Smooth muscle cell (in vitro differentiated cells): ENCODE results near the gene POLR1C. TPM values are rescaled to one million over a fixed set of nuclear protein-coding genes. Genes with fewer than 3 reads are reported as not detected.
"Not testable (repeated sequence)": the region's sequence is repeated elsewhere in the genome, so short reads cannot be mapped to it uniquely, and the experiment has no call there.

Experiments used
- DNase-seq: peaks from one replicate; lab custom pipeline; 2025; ENCODE audit not compliant: unreplicated experiment; lab: John Stamatoyannopoulos, UW
- H2AFZ ChIP-seq: fragments of 200-600 bp; sonication (generic); 2 replicates; pipeline ENCODE4 v1.6.0; 2016; ENCODE audit warnings: antibody characterized with exemption, low read depth, mild to moderate bottlenecking
- H3F3A ChIP-seq: fragments of 200-600 bp; sonication (generic); 2 replicates; pipeline ENCODE4 v1.6.0; 2017; ENCODE audit warnings: antibody characterized with exemption, low read depth
- H3K27ac ChIP-seq: fragments of 200-600 bp; sonication (generic); 2 replicates; pipeline ENCODE4 v1.5.1; 2016; ENCODE audit warnings: low read depth, mild to moderate bottlenecking
- H3K27me3 ChIP-seq: fragments of 200-600 bp; sonication (generic); 2 replicates; pipeline ENCODE4 v1.6.1; 2016; ENCODE audit warnings: low read depth, mild to moderate bottlenecking
- H3K36me3 ChIP-seq: fragments of 200-600 bp; sonication (generic); 2 replicates; pipeline ENCODE4 v1.5.1; 2016; ENCODE audit warnings: low read depth
- H3K4me1 ChIP-seq: fragments of 200-600 bp; sonication (generic); 2 replicates; pipeline ENCODE4 v1.5.1; 2016; ENCODE audit warnings: low read depth
- H3K4me2 ChIP-seq: fragments of 200-600 bp; sonication (generic); 2 replicates; pipeline ENCODE4 v1.6.0; 2016; ENCODE audit warnings: mild to moderate bottlenecking
- H3K4me3 ChIP-seq: fragments of 200-600 bp; sonication (generic); 2 replicates; pipeline ENCODE4 v1.5.1; 2016; ENCODE audit warnings: mild to moderate bottlenecking
- H3K79me2 ChIP-seq: fragments of 200-600 bp; sonication (generic); 2 replicates; pipeline ENCODE4 v1.6.0; 2016; ENCODE audit warnings: low read depth, mild to moderate bottlenecking
- H3K9ac ChIP-seq: fragments of 200-600 bp; sonication (generic); 2 replicates; pipeline ENCODE4 v1.6.0; 2016; ENCODE audit warnings: low read depth
- H3K9me3 ChIP-seq: fragments of 200-600 bp; sonication (generic); replicated peaks from 2 replicates; pipeline ENCODE4 v1.5.1; 2016; ENCODE audit warnings: low read depth
- H4K20me1 ChIP-seq: fragments of 200-600 bp; sonication (generic); 2 replicates; pipeline ENCODE4 v1.6.0; 2016; ENCODE audit warnings: low read depth
- CTCF ChIP-seq: fragments of 200-600 bp; sonication (generic); IDR thresholded peaks from 2 replicates; pipeline ENCODE4 v1.5.1; 2017; ENCODE audit warnings: borderline replicate concordance, mild to moderate bottlenecking, antibody characterized with exemption; ENCODE audit not compliant: insufficient read depth, poor library complexity, severe bottlenecking
- WGBS: methylation state at CpG from one replicate; pipeline ENCODE4 v1.1.7; 2016; ENCODE audit warnings: low lambda C conversion rate; 5-methylcytosine and 5-hydroxymethylcytosine counted together
- polyA plus RNA-seq: library from polyadenylated mRNA; unstranded; fragments of >200 nt; fragmentation: Nextera tagmentation; extraction: Ambion mirVana; gene quantifications from 2 replicates; pipeline ENCODE4 v1.2.1, GENCODE V29; 2016
- total RNA-seq: library from RNA; depleted of rRNA; stranded (reverse); fragments of >200 nt; gene quantifications from 2 replicates; pipeline ENCODE4 v1.2.3, GENCODE V29; 2014

The POLR1C gene
- total and polyA plus RNA-seq, 2 experiments from 2014 or later: 21.0 to 27.0 TPM

- Histone ChIP-seq H3F3A (no peaks in the 10 kb centered on the region), H3K36me3 (peaks cover 13% of the 10 kb centered on the region), H3K4me1 (no peaks in the 10 kb centered on the region), H3K9me3 (no peaks in the 10 kb centered on the region), H3K27me3 (no peaks in the 10 kb centered on the region), H4K20me1 (no peaks in the 10 kb centered on the region), H3K4me3 (no peak overlapping the region), H3K27ac (no peak overlapping the region), H3K4me2 (no peak overlapping the region), H3K79me2 (no peaks in the 10 kb centered on the region), H3K9ac (no peak overlapping the region), H2AFZ (no peak overlapping the region)
- no peak for DNase-seq
- no peak for TF ChIP-seq CTCF
- 97% methylated on average over 8 of the region's 8 CpGs for WGBS
Measured at GRCh38 chr6:43541774-43542471, 25.0 kb downstream of the POLR1C start.

- Histone ChIP-seq H2AFZ (no peak overlapping the region), H3K27me3 (no peaks in the 10 kb centered on the region), H3K4me1 (no peaks in the 10 kb centered on the region), H3K9ac (no peak overlapping the region), H3K4me3 (no peak overlapping the region), H3K36me3 (peaks cover 30% of the 10 kb centered on the region), H3K9me3 (no peaks in the 10 kb centered on the region), H3K79me2 (no peaks in the 10 kb centered on the region), H3K4me2 (no peak overlapping the region), H4K20me1 (no peaks in the 10 kb centered on the region), H3K27ac (no peak overlapping the region), H3F3A (no peaks in the 10 kb centered on the region)
- WGBS: 94% methylated on average over 4 of the region's 4 CpGs
- TF ChIP-seq CTCF: no peak
- no peak for DNase-seq
Measured at GRCh38 chr6:43544461-43544860, 27.6 kb downstream of the POLR1C start.

- H3K9me3 ChIP-seq: no peaks in the 10 kb centered on the region
- H3K27me3 ChIP-seq: no peaks in the 10 kb centered on the region
- 92% methylated on average over 3 of the region's 3 CpGs for WGBS
- no peaks in the 10 kb centered on the region for H3K79me2 ChIP-seq
- no peak overlapping the region for H2AFZ ChIP-seq
- no peak overlapping the region for H3K4me3 ChIP-seq
- H3K9ac ChIP-seq: no peak overlapping the region
- H3F3A ChIP-seq: no peaks in the 10 kb centered on the region
- no peak for TF ChIP-seq CTCF
- no peak overlapping the region for H3K27ac ChIP-seq
- H3K4me2 ChIP-seq: no peak overlapping the region
- peaks cover 32% of the 10 kb centered on the region for H3K36me3 ChIP-seq
- DNase-seq: no peak
- H3K4me1 ChIP-seq: no peaks in the 10 kb centered on the region
- no peaks in the 10 kb centered on the region for H4K20me1 ChIP-seq
Measured at GRCh38 chr6:43547222-43547621, 30.3 kb downstream of the POLR1C start.

GRCh38 chr6:43557620-43558019 is 40.7 kb downstream of the POLR1C start:
- H3K27ac ChIP-seq, H3K4me1 ChIP-seq, H3K4me3 ChIP-seq, H3K79me2 ChIP-seq, H2AFZ ChIP-seq, H3K9ac ChIP-seq, H3K9me3 ChIP-seq, H4K20me1 ChIP-seq, H3K4me2 ChIP-seq, H3F3A ChIP-seq, H3K27me3 ChIP-seq, DNase-seq: not testable (repeated sequence)
- over 99% methylated on average over 7 of the region's 7 CpGs for WGBS
- H3K36me3 ChIP-seq: peaks cover 53% of the 10 kb centered on the region
